GM19463 (cell line): ENCODE data around the gene GRK3.
"Not testable (repeated sequence)": the region's sequence is repeated elsewhere in the genome, so short reads cannot be mapped to it uniquely, and the experiment has no call there.

Experiments used
- ATAC-seq: cut with Tn5 transposase; IDR thresholded peaks from one replicate; pipeline ENCODE4 v1.9.1; 2021; ENCODE audit warnings: mild to moderate bottlenecking, moderate library complexity; ENCODE audit not compliant: unreplicated experiment

The GRK3 gene

GRCh38 chr22:25564320-25564978 is at the start of gene GRK3:
Gene GRK3 (plus strand): TSS chr22:25564675. CDS start chr22:25565041, 366 bp downstream.
- ATAC-seq, result peak; percentile 52

- ATAC-seq, result no peak
These were observed 46.3 kb upstream of the GRK3 start for GRCh38 chr22:25518000-25518663.

DNA sequence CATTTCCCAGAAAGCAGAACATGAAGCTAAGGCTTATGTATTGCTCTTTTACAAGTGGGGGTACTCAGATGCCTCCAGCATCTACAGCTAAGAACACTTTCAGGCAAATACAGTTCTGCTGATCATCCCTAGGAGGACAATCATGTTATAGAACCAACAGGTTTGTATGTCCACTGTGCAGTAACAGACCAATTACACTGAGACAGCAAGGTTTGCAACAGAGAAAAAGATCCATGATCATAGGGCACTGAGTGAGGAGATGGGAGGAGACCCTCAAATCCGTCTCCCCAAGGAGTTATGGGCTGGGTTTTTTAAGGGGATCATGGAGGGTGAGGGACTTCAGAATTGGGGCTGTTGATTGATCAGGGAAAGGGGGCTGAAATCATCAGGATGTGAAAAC is 39.1 kb upstream of the GRK3 start:
- no peak for ATAC-seq

DNA sequence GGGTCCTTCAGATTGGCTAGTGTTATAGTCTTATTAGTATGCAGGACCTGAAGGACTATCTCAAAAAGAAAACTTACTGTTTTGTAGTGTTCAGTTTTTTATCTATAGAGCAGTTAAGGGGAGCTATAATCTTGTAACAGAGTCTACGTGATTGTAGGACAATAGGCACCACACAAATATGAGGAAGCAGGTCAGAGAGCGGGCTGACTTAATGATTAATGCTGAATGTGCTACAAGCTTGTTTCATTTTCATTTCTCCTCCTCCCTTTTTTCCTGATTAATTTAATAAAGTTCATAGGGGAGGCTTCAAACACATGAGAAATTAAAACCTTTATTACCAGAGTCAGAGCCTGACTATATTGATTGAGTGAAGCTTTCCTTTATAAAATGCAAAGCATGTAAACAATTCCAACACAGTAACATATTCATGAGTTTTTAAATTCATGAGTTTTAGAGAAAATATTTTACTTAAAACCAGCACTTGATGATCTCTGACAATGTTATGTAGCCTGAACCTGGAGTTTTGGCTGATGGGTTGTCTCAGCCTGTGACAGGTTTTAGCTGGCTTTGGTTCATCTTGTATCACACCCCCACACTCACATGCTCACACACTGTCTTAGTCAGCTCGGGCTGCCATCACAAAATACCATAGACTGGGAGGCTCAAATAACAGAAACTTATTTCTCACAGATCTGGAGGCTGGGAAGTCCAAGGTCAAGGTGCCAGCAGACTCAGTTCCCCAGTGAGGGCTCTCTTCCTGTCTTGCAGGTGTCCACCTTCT is 38.5 kb upstream of the GRK3 start:
- ATAC-seq, result not testable (repeated sequence)

- not testable (repeated sequence) for ATAC-seq
These were observed 37.5 kb upstream of the GRK3 start for GRCh38 chr22:25527016-25527415.

DNA sequence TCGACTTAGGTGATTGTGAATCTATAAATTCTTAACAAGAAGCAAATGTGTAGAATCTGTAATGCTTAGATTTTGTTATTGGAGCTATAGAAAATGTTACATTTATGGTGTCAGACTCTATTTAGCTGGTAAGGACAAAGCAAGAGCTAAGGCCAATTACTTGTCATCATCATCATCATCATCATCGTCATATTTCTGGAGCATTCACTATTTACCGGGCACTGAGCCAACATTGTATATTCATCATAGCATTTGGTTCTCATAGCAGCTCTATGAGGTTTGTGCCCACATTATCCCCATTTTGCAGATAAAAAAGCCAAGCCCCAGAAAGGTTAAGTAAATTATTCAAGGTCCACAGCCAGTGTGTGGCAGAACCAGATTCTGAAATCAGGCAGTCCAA is 36.4 kb upstream of the GRK3 start:
- ATAC-seq, result not testable (repeated sequence)

GRCh38 chr22:25529059-25529458 is 35.4 kb upstream of the GRK3 start:
- ATAC-seq, result not testable (repeated sequence)

DNA sequence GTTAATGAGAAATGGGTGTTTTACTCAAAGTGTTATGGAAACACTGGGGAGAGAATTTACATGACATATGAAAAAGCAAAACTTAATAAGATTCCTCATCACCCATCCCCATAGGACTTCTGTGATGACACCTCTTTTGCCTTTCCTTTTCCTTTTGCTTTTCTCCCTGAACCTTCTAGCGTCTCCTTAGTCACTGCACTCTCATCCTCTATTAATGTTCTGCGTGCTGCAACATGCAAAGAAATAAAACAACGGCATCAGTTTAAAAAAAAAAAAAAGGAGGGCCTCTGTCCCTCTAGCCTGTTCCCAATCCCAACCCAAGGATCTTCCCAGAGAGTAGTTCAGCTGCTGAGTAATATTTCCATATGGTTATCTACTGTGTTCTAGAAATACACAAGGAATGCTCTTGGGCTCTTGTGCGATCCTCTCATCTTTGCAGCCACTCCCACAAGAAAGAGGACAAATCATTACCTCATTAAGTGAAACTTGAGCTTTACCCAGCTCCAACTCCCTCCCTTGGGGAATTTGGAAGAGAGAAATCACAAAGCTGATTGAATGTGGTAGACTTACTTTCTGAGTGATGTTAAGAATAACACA is 34.8 kb upstream of the GRK3 start:
- ATAC-seq, result not testable (repeated sequence)

GRCh38 chr22:25531677-25532076 is 32.8 kb upstream of the GRK3 start:
- not testable (repeated sequence) for ATAC-seq

GRCh38 chr22:25534724-25535123 is 29.8 kb upstream of the GRK3 start:
- no peak for ATAC-seq

GRCh38 chr22:25536589-25536988 is 27.9 kb upstream of the GRK3 start:
- ATAC-seq, result no peak

GRCh38 chr22:25540166-25540907 is 24.1 kb upstream of the GRK3 start:
- ATAC-seq, result no peak

DNA sequence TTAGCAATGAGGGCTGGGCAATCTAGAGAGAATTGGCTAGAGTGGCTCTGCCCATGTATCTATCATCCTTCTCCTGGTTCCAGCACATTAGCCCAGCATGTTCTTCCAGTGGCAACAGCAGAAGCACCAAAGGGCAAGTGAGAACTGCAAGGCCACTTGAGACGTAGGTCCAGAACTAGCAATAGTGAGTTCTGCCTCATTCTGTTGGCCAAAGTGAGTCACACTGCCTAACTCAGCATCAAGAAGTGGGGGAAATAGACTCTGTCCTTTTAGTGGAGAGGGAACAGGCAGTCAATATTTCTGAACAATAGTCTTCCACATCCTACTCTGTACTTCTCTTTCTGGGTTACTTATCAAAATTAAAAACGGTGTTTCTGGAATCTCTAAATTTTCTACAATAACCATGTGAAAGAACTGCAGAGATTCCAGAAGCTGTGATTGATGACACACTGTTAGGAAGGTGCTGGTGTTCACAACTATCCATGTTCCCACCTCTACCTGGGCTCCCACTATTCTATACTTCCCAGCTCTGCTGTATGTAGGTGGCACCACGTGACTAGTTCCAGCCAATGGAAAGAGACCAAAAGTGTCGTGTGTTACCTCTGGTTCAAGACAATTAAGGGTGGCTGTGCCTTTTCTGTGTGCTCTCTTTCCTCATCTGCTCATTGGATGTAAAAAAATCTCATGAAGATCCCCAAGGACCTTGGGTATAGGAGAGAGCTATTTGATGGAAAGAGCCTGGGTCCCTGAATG is 23.4 kb upstream of the GRK3 start:
- ATAC-seq, result no peak

DNA sequence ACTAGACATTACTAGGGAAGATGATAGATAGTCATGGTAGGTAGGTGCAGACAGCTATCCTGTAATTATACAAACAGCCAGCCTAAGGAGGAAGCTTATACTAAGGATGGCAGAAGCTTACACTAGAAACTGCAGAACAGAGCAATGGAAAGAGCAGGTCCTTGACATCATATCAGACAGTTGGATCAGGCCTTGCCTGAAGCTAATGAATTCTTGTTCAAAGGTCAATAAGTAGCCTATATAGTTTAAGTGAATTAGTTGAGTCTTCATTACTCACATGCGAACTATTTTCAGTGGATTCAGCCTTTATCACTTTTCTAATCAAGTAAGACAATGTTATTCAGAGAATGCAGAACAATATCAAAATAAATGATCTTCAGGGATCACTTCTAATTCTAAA is 22.3 kb upstream of the GRK3 start:
- no peak for ATAC-seq

GRCh38 chr22:25542720-25543402 is 21.6 kb upstream of the GRK3 start:
- ATAC-seq, result no peak

- ATAC-seq, result no peak
These were observed 19.3 kb upstream of the GRK3 start for GRCh38 chr22:25545146-25545545.

GRCh38 chr22:25545672-25546071 is 18.8 kb upstream of the GRK3 start:
- ATAC-seq, result no peak

GRCh38 chr22:25546242-25546641 is 18.2 kb upstream of the GRK3 start:
- ATAC-seq, result no peak

- ATAC-seq, result no peak
These were observed 17.7 kb upstream of the GRK3 start for GRCh38 chr22:25546751-25547150.
